Activated CD4-positive, alpha-beta T cell treated with anti-CD3 and anti-CD28 coated beads, Interleukin-2, amount 50 U/mL, for 48 hours (primary cell): ENCODE results near the gene RPRD1B.

ENCODE experiments used
- DNase-seq, 2 experiments: peaks; one replicate each; pipeline ENCODE4 v3.0.0-alpha.2; 2020

The RPRD1B gene

GRCh38 chr20:38108438-38108985 is 75.0 kb downstream of the RPRD1B start:
- no peak for DNase-seq

DNA sequence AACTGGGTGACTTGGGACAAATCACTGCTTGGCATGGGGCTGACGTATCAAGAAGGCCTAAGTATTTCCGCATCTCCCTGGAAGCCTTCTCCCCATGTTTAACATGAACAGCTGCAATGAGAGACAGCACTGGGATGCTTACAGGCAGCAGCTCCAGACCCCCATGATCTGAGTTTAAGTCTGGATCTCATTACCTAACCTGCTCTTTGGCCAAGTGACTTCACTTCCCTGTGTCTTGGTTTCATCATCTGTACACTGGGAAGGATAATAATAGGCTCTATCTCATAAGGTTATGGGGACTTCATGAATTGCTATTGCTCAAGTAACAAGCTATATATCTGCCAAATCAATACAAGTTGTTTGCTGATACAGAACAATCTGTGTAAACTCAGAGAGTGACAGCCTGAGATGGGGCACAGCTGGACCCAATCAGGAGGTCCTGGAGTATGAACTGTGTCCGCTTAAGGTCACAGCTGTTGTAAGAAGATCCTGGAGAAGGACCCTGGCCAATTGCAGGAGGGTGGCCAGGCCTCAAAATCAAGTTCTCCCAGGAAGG is 75.5 kb downstream of the RPRD1B start:
- DNase-seq = no peak

GRCh38 chr20:38109591-38110524 is 76.3 kb downstream of the RPRD1B start:
- no peak for DNase-seq

DNA sequence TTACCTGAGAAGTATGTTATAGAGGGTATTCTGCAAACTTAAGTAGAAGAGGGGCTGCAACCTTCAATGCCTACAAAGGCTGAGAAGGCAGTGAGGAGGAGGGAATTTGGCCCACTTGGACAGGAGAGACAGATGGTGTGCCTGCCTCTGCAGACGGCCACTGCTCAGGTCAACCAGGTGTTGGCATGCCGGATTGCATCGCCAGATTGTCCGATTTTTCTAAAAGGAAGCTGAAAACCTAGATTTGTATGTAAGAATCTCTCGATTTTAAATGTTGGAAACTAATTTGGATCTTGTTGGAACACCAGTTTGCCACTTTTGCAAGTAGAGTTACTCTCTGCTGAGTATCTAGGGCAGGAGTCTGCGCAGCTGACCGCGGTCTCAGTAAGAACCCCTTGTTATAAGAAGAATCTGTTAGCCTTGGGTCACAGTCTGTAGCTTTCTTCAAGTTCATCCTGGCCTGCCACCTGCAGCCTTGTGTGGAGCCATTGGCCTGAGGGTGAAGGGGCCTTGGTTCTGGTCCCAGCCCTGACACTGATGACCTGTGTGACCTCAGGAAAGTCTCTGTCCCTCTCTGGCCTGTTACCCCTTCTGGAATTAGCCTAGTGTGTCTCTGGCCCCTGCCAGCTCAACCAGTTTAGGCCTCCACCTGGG is 77.1 kb downstream of the RPRD1B start:
- DNase-seq = no peak

GRCh38 chr20:38111366-38112232 is 78.1 kb downstream of the RPRD1B start:
- no peak for DNase-seq

DNA sequence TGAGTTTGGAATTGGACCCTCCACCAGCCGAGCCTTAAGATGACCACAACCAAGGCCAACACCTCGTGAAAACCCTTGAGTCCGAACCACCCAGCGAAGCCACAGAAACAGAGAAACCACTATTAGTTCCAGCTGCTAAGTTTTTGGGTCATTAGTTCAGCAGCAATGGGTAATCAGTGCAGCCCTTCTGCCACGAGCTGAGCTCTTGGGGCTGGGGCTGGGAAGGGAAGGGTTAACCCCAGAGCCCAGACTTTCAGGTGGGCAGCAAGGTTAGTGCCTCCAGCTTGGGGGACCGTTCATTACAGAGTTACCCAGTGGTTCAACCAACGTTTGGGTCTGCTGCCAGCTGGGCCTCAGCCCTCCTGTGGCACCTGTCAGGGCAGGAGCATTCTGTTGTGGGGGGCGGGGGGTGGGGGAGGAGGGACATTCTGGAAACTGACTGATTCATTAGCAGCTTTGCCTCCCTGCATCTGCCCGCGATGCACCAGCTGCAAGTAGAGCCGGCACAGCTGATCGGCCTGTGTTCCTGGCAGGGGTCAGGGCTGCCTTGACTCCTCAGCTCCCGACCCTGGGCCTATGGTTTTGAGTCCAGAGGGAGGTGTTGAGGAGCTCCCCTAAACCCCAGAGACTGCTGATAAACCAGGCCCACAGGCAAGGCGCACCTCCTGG is 78.8 kb downstream of the RPRD1B start:
- no peak for DNase-seq

- DNase-seq = no peak
Observed at GRCh38 chr20:38112930-38113294, 79.4 kb downstream of the RPRD1B start.

GRCh38 chr20:38113401-38114325 is 80.1 kb downstream of the RPRD1B start:
- peak; percentile 7 to 19 for DNase-seq

DNA sequence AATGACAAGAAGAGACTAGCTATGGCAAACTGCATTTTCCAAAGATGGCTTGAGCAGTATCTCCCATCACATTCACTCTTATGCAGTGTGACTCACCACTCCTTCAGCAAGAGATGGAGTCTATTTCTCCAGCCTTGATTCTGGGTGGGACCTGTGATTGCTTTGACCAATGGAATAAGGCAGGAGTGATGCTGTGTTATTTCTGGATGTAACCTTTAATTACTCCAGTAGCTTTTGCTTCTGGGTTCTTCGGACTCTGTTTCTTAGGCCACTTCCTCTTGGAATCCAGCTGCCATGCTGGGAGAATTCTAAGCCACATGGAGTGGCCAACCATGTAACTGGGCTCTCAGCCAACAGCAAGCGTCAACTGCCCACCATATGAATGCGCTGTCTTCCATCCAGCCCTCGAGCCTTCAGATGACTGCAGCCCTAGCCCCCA is 80.8 kb downstream of the RPRD1B start:
- DNase-seq = no peak

GRCh38 chr20:38115205-38115604 is 81.7 kb downstream of the RPRD1B start:
- no peak for DNase-seq

DNA sequence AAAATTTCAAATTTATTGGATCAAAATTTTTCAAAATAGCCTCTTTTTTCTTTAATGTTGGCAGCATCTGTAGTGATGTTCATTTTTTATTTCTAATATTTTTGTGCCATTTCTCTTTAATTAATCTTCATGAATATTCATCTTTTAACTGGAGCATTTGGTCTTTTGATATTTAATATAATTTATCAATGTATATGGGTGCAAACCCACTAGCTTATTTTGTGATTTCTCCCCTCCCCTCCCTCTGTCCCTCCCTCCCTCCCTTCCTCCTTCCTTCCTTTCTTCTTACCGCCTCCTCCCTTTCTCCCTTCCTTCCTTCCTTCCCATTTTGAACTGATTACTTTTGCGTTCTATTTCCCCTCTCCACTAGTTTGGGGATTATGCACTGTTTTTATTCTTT is 82.3 kb downstream of the RPRD1B start:
- no peak for DNase-seq

DNA sequence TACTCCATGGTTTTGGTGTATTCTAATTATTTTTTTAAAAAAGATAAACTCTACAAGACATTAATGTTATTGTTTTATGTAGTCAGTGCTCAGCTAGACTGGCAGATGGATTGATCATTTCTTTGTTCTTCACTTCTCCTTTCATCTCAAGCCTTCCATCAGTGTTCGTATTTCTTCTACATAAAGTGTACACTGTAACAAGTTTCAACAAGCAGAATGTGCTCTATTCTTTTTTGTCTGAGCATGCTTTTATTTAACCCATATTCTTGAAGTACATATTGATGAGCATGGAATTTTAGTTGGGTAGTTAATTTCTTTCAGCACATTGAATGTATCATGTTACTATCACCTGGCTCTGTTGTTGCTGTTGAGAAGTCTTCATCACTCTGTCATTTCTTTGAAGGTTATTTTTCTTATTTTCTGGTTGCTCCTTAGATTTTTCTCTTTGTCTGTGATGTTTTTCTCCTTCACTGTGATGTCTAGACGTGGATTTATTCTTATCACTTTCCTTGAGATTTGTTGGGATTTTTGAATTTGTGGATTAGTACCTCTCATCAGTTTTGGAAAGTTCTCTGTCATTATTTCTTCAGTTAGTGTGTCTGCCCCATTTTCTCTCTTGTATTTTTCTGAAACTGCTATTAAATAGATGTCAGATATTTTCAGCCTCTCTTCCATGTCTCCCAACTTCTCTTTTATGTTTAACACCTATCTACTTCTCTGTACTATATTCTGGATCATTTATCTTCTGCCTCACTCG is 83.0 kb downstream of the RPRD1B start:
- no peak for DNase-seq

- DNase-seq = no peak
Observed at GRCh38 chr20:38117205-38117604, 83.7 kb downstream of the RPRD1B start.

DNA sequence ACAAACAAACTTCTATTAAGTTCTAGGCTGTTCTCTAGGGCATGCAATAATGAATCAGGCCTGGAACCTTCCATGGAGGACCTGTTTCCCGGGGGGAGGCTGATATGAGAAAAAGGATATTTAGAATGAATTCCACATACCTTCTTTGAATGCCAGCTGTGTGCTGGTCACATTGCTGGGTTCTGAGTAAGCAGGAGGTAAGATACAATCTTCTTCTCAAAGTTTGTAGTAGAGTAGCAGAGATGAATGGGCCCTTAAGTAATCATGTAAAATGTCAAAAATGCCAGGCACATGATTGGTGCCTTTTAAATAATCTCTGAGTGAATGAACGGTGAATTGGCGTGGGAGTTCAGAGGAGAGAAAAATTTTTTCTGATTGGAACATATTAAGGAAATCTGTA is 84.1 kb downstream of the RPRD1B start:
- DNase-seq = no peak

- DNase-seq = no peak
Observed at GRCh38 chr20:38119446-38119845, 85.9 kb downstream of the RPRD1B start.

- DNase-seq = no peak
Observed at GRCh38 chr20:38120625-38120988, 87.1 kb downstream of the RPRD1B start.

- DNase-seq = no peak
Observed at GRCh38 chr20:38121741-38122140, 88.2 kb downstream of the RPRD1B start.

- DNase-seq = no peak
Observed at GRCh38 chr20:38123021-38123587, 89.6 kb downstream of the RPRD1B start.

DNA sequence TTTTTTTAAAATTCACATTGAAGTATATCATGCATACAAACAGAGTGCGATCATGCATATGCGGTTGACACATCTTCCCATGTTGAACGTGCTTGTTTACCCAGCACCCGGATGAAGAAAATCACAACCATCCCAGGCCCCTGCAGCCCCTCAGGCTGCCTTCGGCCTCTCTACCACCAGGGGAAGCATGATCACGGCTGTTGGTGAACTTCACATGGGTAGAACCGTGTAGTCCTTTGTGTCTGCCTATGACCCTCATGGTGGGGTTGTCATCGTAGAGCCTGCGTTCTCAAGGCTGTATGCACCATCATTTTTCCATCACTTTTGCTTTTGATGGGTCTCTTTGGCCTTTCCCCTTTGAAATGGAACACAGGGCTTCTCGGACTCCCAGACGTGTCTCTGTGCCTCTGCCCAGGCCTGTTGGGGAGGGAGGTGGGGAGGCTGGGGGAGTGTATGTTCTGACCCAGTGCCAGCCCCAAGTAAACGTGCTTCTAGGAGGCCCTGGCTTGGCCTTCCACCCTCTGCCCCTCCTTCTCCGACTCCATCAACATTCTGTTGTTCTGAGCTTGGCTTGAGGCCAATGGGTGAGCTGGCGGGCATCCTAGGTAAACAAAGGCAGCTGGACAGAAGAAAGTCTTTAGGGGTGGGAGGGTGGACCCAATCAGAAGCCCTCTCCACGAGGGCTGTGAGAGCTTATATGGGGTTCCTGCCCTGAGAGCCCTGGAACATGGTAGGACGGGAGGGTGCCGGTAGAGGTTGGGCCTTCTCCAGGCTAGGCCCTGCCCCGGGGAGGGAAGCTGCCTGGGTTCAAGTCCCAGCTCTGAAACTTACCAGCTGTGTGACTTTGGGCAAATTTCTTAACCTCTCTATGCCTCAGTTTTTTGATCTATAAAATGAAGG is 91.9 kb downstream of the RPRD1B start:
- DNase-seq = no peak
